ENCODE data around the gene CD58. TPM values are rescaled to one million over a fixed set of nuclear protein-coding genes. Genes with fewer than 3 reads are reported as not detected.

Gene CD58
- total RNA-seq, 1 experiment from 2014 or later, result 11.0 TPM

DNA sequence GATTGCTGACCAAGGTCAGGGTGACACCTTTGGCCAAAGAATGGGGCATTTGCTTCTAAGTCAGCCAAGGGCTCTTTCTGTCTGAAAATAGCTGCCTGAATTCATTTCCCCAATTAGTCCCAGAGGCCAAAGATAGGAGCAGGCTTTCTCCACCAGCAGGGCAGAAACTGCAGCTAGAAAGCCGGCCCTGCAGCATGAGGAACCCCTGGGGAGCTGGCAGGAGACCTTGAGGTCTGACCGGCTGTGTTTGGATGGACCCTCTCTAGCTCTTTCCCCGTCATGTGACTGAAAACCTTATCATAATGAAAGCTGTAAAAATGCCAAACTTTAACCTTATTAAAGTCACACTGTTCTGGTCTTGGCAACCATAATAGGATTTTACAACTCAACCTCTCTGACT is 93.4 kb downstream of the CD58 start:
- ChIA-PET CTCF (interaction anchor here (2.4 to 4.1 kb wide), 2 partner anchors 8 to 338 kb away, joined by 14 to 26 read pairs; no protein-coding TSS in a partner anchor), POLR2A (interaction anchor here (0.6 kb wide), 1 partner anchor 302 kb away, joined by 4 read pairs; no protein-coding TSS in a partner anchor)
- no TSS peak for BruUV-seq (replicated peaks)
- Mint-ChIP-seq H3K4me1 (ENCODE audit: insufficient read depth, unreplicated experiment) (no peaks in the 10 kb centered on the region), H3K9me3 (ENCODE audit: unreplicated experiment) (no peaks in the 10 kb centered on the region), H3K27me3 (ENCODE audit: insufficient read depth, unreplicated experiment) (no peaks in the 10 kb centered on the region), H3K36me3 (ENCODE audit: insufficient read depth, unreplicated experiment) (no peaks in the 10 kb centered on the region), H3K27ac (ENCODE audit: low read depth, unreplicated experiment) (no peak overlapping the region), H3K4me3 (ENCODE audit: unreplicated experiment) (no peak overlapping the region)
- TF ChIP-seq, protein P1, sequence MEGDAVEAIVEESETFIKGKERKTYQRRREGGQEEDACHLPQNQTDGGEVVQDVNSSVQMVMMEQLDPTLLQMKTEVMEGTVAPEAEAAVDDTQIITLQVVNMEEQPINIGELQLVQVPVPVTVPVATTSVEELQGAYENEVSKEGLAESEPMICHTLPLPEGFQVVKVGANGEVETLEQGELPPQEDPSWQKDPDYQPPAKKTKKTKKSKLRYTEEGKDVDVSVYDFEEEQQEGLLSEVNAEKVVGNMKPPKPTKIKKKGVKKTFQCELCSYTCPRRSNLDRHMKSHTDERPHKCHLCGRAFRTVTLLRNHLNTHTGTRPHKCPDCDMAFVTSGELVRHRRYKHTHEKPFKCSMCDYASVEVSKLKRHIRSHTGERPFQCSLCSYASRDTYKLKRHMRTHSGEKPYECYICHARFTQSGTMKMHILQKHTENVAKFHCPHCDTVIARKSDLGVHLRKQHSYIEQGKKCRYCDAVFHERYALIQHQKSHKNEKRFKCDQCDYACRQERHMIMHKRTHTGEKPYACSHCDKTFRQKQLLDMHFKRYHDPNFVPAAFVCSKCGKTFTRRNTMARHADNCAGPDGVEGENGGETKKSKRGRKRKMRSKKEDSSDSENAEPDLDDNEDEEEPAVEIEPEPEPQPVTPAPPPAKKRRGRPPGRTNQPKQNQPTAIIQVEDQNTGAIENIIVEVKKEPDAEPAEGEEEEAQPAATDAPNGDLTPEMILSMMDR (IDR thresholded peaks at IDR 0.05; ENCODE audit: unreplicated experiment), result no peak
- intact Hi-C loops (cut with micrococcal nuclease), result no loop called here
- DNase-seq (ENCODE audit: unreplicated experiment), result no peak

DNA sequence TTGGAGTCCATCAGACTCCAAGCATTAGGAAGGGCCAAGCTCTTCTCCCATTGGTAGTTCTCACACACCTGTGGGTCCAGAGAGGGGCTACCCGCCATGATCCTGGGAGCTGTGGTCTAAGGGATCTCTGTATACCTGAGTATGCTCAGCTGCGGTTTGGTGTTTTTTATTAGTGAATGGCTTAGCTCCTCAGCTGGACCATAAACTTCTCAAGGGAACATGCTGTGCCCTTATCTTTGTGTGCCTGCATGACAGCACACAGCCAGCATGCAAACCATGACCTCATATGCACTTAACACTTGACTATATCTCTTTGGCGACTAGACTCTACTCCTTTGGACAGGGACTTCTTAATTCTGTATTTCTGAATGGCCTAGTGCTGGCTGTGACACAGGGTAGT is 94.5 kb downstream of the CD58 start:
- H3K4me3 Mint-ChIP-seq (ENCODE audit: unreplicated experiment), result no peak overlapping the region
- TF ChIP-seq, protein P1 (IDR thresholded peaks at IDR 0.05; ENCODE audit: unreplicated experiment), result no peak
- H3K27ac Mint-ChIP-seq (ENCODE audit: low read depth, unreplicated experiment), result no peak overlapping the region
- H3K27me3 Mint-ChIP-seq (ENCODE audit: insufficient read depth, unreplicated experiment), result no peaks in the 10 kb centered on the region
- no peaks in the 10 kb centered on the region for H3K4me1 Mint-ChIP-seq (ENCODE audit: insufficient read depth, unreplicated experiment)
- ChIA-PET CTCF (interaction anchor here (2.4 to 4.1 kb wide), 2 partner anchors 9 to 337 kb away, joined by 14 to 26 read pairs; no protein-coding TSS in a partner anchor), POLR2A (no interaction called here)
- no peaks in the 10 kb centered on the region for H3K36me3 Mint-ChIP-seq (ENCODE audit: insufficient read depth, unreplicated experiment)
- no peak for DNase-seq (ENCODE audit: unreplicated experiment)
- intact Hi-C loops (cut with micrococcal nuclease), result no loop called here
- H3K9me3 Mint-ChIP-seq (ENCODE audit: unreplicated experiment), result no peaks in the 10 kb centered on the region
- no TSS peak for BruUV-seq (replicated peaks)

DNA sequence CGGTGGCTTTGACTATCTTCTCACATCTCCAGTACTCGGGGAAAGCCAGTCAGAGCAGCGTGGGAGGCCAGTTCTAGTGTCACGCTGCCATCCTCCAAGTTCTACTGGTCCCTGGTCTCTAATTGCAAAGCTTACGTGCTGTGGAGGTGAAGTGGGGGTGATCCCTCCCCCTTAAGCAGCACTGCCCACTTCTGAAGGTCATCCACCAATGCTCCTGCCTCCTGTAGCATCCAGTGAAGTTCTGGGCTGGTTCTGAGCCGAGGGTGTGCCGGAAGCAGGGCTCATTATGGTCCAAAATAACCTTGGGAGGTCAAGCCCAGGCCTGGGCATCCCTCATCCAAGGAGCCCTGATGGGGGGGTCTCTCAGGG is 95.0 kb downstream of the CD58 start:
- Mint-ChIP-seq H3K4me3 (ENCODE audit: unreplicated experiment) (no peak overlapping the region), H3K36me3 (ENCODE audit: insufficient read depth, unreplicated experiment) (no peaks in the 10 kb centered on the region), H3K4me1 (ENCODE audit: insufficient read depth, unreplicated experiment) (no peaks in the 10 kb centered on the region), H3K9me3 (ENCODE audit: unreplicated experiment) (no peaks in the 10 kb centered on the region), H3K27me3 (ENCODE audit: insufficient read depth, unreplicated experiment) (no peaks in the 10 kb centered on the region), H3K27ac (ENCODE audit: low read depth, unreplicated experiment) (no peak overlapping the region)
- BruUV-seq (replicated peaks), result no TSS peak
- TF ChIP-seq, protein P1 (IDR thresholded peaks at IDR 0.05; ENCODE audit: unreplicated experiment), result no peak
- CTCF ChIA-PET, result interaction anchor here (4.1 kb wide), 1 partner anchor 10 kb away, joined by 26 read pairs; no protein-coding TSS in a partner anchor
- DNase-seq (ENCODE audit: unreplicated experiment), result no peak
- intact Hi-C loops (cut with micrococcal nuclease), result no loop called here
- POLR2A ChIA-PET, result no interaction called here

DNA sequence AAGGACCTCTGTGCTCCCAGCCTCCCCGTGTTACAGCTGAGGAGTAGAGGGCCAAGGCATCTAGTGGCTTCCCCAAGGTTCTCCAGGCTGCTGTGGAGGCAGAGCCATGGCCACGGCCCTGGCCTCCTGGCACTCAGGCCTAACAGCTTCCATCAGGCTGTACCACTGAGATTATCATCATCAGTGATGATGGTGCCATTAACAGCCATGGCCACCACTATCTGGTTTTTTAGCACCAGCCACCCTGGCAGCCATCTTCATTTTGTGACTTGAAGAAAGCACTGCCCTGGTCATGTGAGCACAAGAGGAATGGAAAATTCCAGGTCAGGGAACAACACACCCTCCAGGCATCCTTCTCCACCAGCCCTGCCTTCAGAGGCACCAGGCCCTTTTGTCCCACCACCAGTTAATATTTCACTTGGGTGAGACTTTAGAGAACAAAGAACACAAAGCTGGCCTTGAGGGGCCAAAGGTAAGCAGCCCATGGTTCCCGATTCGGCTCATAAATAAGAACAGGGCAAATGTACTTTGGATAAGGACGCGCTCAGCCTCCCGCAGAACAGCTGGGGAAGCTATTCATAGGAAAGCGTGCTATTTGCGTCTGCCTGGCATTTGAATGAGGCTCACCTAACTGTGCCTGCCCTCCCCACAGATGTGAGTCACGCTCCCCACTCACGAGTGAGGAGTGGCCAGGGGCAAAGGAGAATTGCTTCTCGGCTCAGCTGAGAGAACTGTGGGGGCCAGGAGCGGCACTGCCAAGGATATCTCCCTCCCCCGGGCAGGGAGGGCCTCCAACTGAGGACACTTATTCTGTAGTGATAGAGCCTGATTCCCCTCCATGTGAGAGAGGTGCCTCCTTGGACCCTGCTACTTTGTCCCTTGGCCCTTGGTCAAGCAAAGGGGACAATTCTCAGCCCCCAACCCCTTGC is 95.6 kb downstream of the CD58 start:
- no peak overlapping the region for H3K4me3 Mint-ChIP-seq (ENCODE audit: unreplicated experiment)
- no peak for DNase-seq (ENCODE audit: unreplicated experiment)
- BruUV-seq (replicated peaks), result no TSS peak
- intact Hi-C loops (cut with micrococcal nuclease), result no loop called here
- H3K27ac Mint-ChIP-seq (ENCODE audit: low read depth, unreplicated experiment), result no peak overlapping the region
- TF ChIP-seq, protein P1 (IDR thresholded peaks at IDR 0.05; ENCODE audit: unreplicated experiment), result no peak
- H3K27me3 Mint-ChIP-seq (ENCODE audit: insufficient read depth, unreplicated experiment), result no peaks in the 10 kb centered on the region
- H3K9me3 Mint-ChIP-seq (ENCODE audit: unreplicated experiment), result no peaks in the 10 kb centered on the region
- ChIA-PET POLR2A (no interaction called here), CTCF (interaction anchor here (0.7 to 4.1 kb wide), 3 partner anchors 10 to 358 kb away, joined by 3 to 26 read pairs (median 11); no protein-coding TSS in a partner anchor)
- no peaks in the 10 kb centered on the region for H3K4me1 Mint-ChIP-seq (ENCODE audit: insufficient read depth, unreplicated experiment)
- no peaks in the 10 kb centered on the region for H3K36me3 Mint-ChIP-seq (ENCODE audit: insufficient read depth, unreplicated experiment)

Measured in MCF 10A (cell line).